ENCODE results near the gene LMF1. TPM values are rescaled to one million over a fixed set of nuclear protein-coding genes. Genes with fewer than 3 reads are reported as not detected.

The LMF1 gene
- total RNA-seq, 1 donor from 2014 or later = 19.0 TPM

- ATAC-seq (no peak), DNase-seq (no peak)
- Histone ChIP-seq H3K4me3 (no peak overlapping the region), H3K27me3 (no peaks in the 10 kb centered on the region), H3K27ac (no peak overlapping the region), H3K9me3 (no peaks in the 10 kb centered on the region), H3K36me3 (peaks cover 10% of the 10 kb centered on the region), H3K4me1 (no peaks in the 10 kb centered on the region)
- intact Hi-C loops (cut with DNase I) = no loop called here
- TF ChIP-seq, protein P1, sequence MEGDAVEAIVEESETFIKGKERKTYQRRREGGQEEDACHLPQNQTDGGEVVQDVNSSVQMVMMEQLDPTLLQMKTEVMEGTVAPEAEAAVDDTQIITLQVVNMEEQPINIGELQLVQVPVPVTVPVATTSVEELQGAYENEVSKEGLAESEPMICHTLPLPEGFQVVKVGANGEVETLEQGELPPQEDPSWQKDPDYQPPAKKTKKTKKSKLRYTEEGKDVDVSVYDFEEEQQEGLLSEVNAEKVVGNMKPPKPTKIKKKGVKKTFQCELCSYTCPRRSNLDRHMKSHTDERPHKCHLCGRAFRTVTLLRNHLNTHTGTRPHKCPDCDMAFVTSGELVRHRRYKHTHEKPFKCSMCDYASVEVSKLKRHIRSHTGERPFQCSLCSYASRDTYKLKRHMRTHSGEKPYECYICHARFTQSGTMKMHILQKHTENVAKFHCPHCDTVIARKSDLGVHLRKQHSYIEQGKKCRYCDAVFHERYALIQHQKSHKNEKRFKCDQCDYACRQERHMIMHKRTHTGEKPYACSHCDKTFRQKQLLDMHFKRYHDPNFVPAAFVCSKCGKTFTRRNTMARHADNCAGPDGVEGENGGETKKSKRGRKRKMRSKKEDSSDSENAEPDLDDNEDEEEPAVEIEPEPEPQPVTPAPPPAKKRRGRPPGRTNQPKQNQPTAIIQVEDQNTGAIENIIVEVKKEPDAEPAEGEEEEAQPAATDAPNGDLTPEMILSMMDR (IDR thresholded peaks at IDR 0.05) = no peak
These were observed 39.6 kb downstream of the LMF1 start for GRCh38 chr16:931171-931570.

DNA sequence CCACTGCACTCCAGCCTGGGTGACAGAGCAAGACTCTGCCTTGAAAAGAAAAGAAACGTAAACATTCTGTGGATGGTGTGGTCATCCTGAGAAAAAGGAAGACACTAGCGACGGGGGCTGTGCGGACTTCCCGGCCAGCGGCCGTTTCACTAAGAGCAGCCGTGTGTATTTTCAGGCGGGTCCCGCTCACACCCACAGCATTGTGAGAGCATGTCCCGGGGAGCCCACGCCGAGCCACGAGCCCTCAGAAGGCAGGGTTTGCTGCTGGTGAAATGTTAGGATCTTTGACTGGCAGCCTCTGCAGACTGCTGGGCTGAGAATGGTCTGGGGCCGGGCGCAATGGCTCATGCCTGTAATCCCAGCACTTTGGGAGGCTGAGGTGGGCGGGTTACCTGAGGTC is 40.3 kb downstream of the LMF1 start:
- intact Hi-C loops (cut with DNase I) = no loop called here

GRCh38 chr16:930076-930475 is 40.7 kb downstream of the LMF1 start:
- TF ChIP-seq, protein P1 (IDR thresholded peaks at IDR 0.05) = no peak
- peaks cover 10% of the 10 kb centered on the region for H3K36me3 ChIP-seq
- intact Hi-C loops (cut with DNase I) = no loop called here
- H3K27ac ChIP-seq = no peak overlapping the region
- H3K9me3 ChIP-seq = no peaks in the 10 kb centered on the region
- ATAC-seq (no peak), DNase-seq (no peak)
- H3K4me3 ChIP-seq = no peak overlapping the region
- no peaks in the 10 kb centered on the region for H3K4me1 ChIP-seq
- no peaks in the 10 kb centered on the region for H3K27me3 ChIP-seq

More for the DNA sequence above, 40.3 kb downstream of the LMF1 start:
- H3K27ac ChIP-seq = no peak overlapping the region
- no peaks in the 10 kb centered on the region for H3K27me3 ChIP-seq
- peaks cover 10% of the 10 kb centered on the region for H3K36me3 ChIP-seq
- TF ChIP-seq, protein P1 (IDR thresholded peaks at IDR 0.05) = no peak
- H3K4me3 ChIP-seq = no peak overlapping the region
- no peaks in the 10 kb centered on the region for H3K9me3 ChIP-seq
- DNase-seq (no peak), ATAC-seq (no peak)
- no peaks in the 10 kb centered on the region for H3K4me1 ChIP-seq

- H3K36me3 ChIP-seq = peaks cover 10% of the 10 kb centered on the region
- no peak overlapping the region for H3K27ac ChIP-seq
- ATAC-seq (no peak), DNase-seq (no peak)
- TF ChIP-seq, protein P1 (IDR thresholded peaks at IDR 0.05) = no peak
- no peaks in the 10 kb centered on the region for H3K27me3 ChIP-seq
- no peak overlapping the region for H3K4me3 ChIP-seq
- no peaks in the 10 kb centered on the region for H3K4me1 ChIP-seq
- no peaks in the 10 kb centered on the region for H3K9me3 ChIP-seq
- intact Hi-C loops (cut with DNase I) = no loop called here
These were observed 41.3 kb downstream of the LMF1 start for GRCh38 chr16:929227-930073.

DNA sequence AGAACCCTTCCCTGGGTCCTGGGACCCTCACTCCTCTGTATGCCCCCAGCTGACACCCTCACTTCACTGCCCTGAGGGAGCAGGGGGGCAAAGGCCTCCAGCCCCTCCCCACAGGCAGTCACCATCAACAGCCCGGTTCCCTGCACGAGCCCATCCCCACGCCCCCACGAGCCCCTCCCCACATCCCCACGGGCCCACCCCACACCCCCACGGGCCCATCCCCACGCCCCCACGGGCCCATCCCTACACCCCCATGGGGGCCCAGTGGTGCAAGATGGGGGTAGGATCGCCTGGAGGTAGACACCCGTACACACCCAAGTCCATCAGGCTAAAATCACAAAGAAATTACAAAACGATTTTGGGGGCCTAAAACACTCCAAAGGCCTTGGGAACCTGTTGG is 42.3 kb downstream of the LMF1 start:
- no peak overlapping the region for H3K4me3 ChIP-seq
- no peak overlapping the region for H3K27ac ChIP-seq
- DNase-seq (no peak), ATAC-seq (no peak)
- no peaks in the 10 kb centered on the region for H3K4me1 ChIP-seq
- intact Hi-C loops (cut with DNase I) = no loop called here
- H3K36me3 ChIP-seq = peaks cover 6% of the 10 kb centered on the region
- H3K9me3 ChIP-seq = no peaks in the 10 kb centered on the region
- no peaks in the 10 kb centered on the region for H3K27me3 ChIP-seq
- TF ChIP-seq, protein P1 (IDR thresholded peaks at IDR 0.05) = no peak

Measured in upper lobe of right lung (tissue), 1 donor.